ENCODE measurements around the gene SERPINA10. TPM values are rescaled to one million over a fixed set of nuclear protein-coding genes. Genes with fewer than 3 reads are reported as not detected.

SERPINA10 gene
- total and polyA plus RNA-seq, 2 donors (not counting 3 experiments of a cell fraction or from before 2014, with no cell fraction given): not detected

DNA sequence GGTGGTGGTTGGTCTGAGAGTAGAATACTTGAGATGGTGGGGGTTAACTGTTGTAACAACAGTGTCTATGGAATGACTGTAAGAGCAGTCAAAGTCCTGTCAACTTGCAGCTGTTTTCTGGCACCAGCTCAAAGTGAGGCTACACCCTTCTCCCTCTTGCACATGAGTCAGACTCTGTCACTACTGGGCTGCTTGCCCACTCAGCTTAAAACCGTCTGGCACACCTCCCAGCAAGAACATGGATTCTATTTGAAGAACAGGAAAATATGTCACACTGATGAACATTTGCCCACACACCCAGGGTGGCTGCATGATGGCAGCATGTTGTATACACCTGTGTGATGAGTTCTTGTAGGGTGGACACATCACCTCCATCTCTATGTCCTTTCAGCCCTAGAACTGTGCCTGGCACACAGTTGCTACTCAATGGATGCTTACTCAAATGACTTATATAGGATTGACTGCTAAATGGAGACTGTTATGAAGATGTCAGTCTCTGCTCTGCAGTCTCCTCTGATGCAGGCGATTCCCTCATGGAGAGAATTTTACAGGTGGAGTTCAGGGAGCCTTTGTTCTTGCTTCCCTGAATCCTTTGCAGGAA, 49.4 kb upstream of the SERPINA10 start:
- Histone ChIP-seq H3K79me2 (ENCODE audit: control insufficient read depth, insufficient read depth, low read length) (no peaks in the 10 kb centered on the region), H3K4me3 (replicated peaks in 1 of 3; ENCODE audit: insufficient read depth in 1 of 3, low read depth in 1 of 3, low read length in 3 of 3) (no peak overlapping the region), H3K9me1 (replicated peaks; ENCODE audit: control insufficient read depth, extremely low read depth, insufficient read depth, low read length) (no peaks in the 10 kb centered on the region), H3K36me3 (ENCODE audit: control insufficient read depth in 2 of 2, extremely low read depth in 1 of 2, insufficient read depth in 2 of 2, low read length in 2 of 2) (no peaks in the 10 kb centered on the region), H3K4me2 (ENCODE audit: insufficient read depth, low read length) (no peak overlapping the region), H3K9me3 (replicated peaks; ENCODE audit: control insufficient read depth, insufficient read depth, low read length) (no peaks in the 10 kb centered on the region), H3K4me1 (ENCODE audit: control insufficient read depth, extremely low read depth, insufficient read depth, low read length) (no peaks in the 10 kb centered on the region), H4K20me1 (replicated peaks; ENCODE audit: control insufficient read depth, extremely low read depth, insufficient read depth, low read length) (no peaks in the 10 kb centered on the region), H2AFZ (ENCODE audit: low read depth, low read length) (no peak overlapping the region), H3K9ac (replicated peaks; ENCODE audit: extremely low read depth, insufficient read depth, low read length) (no peak overlapping the region), H3K27me3 (ENCODE audit: control insufficient read depth in 2 of 2, insufficient read depth in 2 of 2, low read length in 2 of 2) (no peaks in the 10 kb centered on the region), H3K27ac (ENCODE audit: insufficient read depth, low read depth, low read length) (no peak overlapping the region)
- no peak for FAIRE-seq
- peak; percentile 1 for DNase-seq (ENCODE audit: low read depth, low spot score)
- dilution Hi-C loops (cut with MboI; ENCODE audit: extremely low pct_ligation_motif_present, low sequenced_read_pairs) (no loop called here), intact Hi-C loops (cut with micrococcal nuclease) (no loop called here)
- TF ChIP-seq, protein P1, sequence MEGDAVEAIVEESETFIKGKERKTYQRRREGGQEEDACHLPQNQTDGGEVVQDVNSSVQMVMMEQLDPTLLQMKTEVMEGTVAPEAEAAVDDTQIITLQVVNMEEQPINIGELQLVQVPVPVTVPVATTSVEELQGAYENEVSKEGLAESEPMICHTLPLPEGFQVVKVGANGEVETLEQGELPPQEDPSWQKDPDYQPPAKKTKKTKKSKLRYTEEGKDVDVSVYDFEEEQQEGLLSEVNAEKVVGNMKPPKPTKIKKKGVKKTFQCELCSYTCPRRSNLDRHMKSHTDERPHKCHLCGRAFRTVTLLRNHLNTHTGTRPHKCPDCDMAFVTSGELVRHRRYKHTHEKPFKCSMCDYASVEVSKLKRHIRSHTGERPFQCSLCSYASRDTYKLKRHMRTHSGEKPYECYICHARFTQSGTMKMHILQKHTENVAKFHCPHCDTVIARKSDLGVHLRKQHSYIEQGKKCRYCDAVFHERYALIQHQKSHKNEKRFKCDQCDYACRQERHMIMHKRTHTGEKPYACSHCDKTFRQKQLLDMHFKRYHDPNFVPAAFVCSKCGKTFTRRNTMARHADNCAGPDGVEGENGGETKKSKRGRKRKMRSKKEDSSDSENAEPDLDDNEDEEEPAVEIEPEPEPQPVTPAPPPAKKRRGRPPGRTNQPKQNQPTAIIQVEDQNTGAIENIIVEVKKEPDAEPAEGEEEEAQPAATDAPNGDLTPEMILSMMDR (IDR thresholded peaks at IDR 0.05; ENCODE audit: extremely low read depth in 1 of 2, insufficient read depth in 1 of 2, low read depth in 1 of 2, low read length in 2 of 2): no peak
- peak; percentile 13 for TF ChIP-seq FOS (IDR thresholded peaks at IDR 0.05; ENCODE audit: borderline replicate concordance, insufficient read depth, low read length)
- POLR2A ChIA-PET: no interaction called here
- CTCF ChIA-PET: no interaction called here
- no TSS peak for BruUV-seq (replicated peaks)

GRCh38 chr14:94341656-94342333, 48.7 kb upstream of the SERPINA10 start:
- no peaks in the 10 kb centered on the region for H3K9me3 ChIP-seq (replicated peaks; ENCODE audit: control insufficient read depth, insufficient read depth, low read length)
- POLR2A ChIA-PET: no interaction called here
- DNase-seq (ENCODE audit: low read depth, low spot score) (no peak), FAIRE-seq (no peak)
- no peaks in the 10 kb centered on the region for H3K79me2 ChIP-seq (ENCODE audit: control insufficient read depth, insufficient read depth, low read length)
- no peak overlapping the region for H3K27ac ChIP-seq (ENCODE audit: insufficient read depth, low read depth, low read length)
- intact Hi-C loops (cut with micrococcal nuclease): no loop called here
- dilution Hi-C loops (cut with MboI; ENCODE audit: extremely low pct_ligation_motif_present, low sequenced_read_pairs): no loop called here
- H4K20me1 ChIP-seq (replicated peaks; ENCODE audit: control insufficient read depth, extremely low read depth, insufficient read depth, low read length): no peaks in the 10 kb centered on the region
- no peak overlapping the region for H3K4me3 ChIP-seq (replicated peaks in 1 of 3; ENCODE audit: insufficient read depth in 1 of 3, low read depth in 1 of 3, low read length in 3 of 3)
- H3K9ac ChIP-seq (replicated peaks; ENCODE audit: extremely low read depth, insufficient read depth, low read length): no peak overlapping the region
- H3K36me3 ChIP-seq (ENCODE audit: control insufficient read depth in 2 of 2, extremely low read depth in 1 of 2, insufficient read depth in 2 of 2, low read length in 2 of 2): no peaks in the 10 kb centered on the region
- CTCF ChIA-PET: no interaction called here
- H2AFZ ChIP-seq (ENCODE audit: low read depth, low read length): no peak overlapping the region
- no peaks in the 10 kb centered on the region for H3K27me3 ChIP-seq (ENCODE audit: control insufficient read depth in 2 of 2, insufficient read depth in 2 of 2, low read length in 2 of 2)
- H3K4me2 ChIP-seq (ENCODE audit: insufficient read depth, low read length): no peak overlapping the region
- H3K4me1 ChIP-seq (ENCODE audit: control insufficient read depth, extremely low read depth, insufficient read depth, low read length): no peaks in the 10 kb centered on the region
- no peak for TF ChIP-seq JUN (IDR thresholded peaks at IDR 0.05; ENCODE audit: borderline replicate concordance, insufficient read depth, insufficient read length, low read depth)
- no peak for TF ChIP-seq FOS (IDR thresholded peaks at IDR 0.05; ENCODE audit: borderline replicate concordance, insufficient read depth, low read length)
- no peak for TF ChIP-seq POLR2A (IDR thresholded peaks at IDR 0.05; ENCODE audit: low read depth, low read length)
- no peak for TF ChIP-seq POLR2AphosphoS5 (IDR thresholded peaks at IDR 0.05; ENCODE audit: insufficient read depth, low read depth, low read length)
- no peak for TF ChIP-seq GATA2 (IDR thresholded peaks at IDR 0.05; ENCODE audit: insufficient read depth, insufficient read length, low read depth, low read length)
- TF ChIP-seq, protein P2, sequence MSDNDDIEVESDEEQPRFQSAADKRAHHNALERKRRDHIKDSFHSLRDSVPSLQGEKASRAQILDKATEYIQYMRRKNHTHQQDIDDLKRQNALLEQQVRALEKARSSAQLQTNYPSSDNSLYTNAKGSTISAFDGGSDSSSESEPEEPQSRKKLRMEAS (IDR thresholded peaks at IDR 0.05; ENCODE audit: insufficient read depth, insufficient read length): no peak
- no peak for TF ChIP-seq MYC (IDR thresholded peaks at IDR 0.05; ENCODE audit: low read depth, low read length)
- TF ChIP-seq, protein P1 (IDR thresholded peaks at IDR 0.05; ENCODE audit: extremely low read depth in 1 of 2, insufficient read depth in 1 of 2, low read depth in 1 of 2, low read length in 2 of 2): no peak
- no peak for TF ChIP-seq EZH2 (IDR thresholded peaks at IDR 0.05; ENCODE audit: borderline replicate concordance, low read depth, low read length, severe bottlenecking)
- no TSS peak for BruUV-seq (replicated peaks)
- H3K9me1 ChIP-seq (replicated peaks; ENCODE audit: control insufficient read depth, extremely low read depth, insufficient read depth, low read length): no peaks in the 10 kb centered on the region

Data from endothelial cell of umbilical vein (primary cell).